ENCODE results near the gene FBXL3. TPM values are rescaled to one million over a fixed set of nuclear protein-coding genes. Genes with fewer than 3 reads are reported as not detected.

Gene FBXL3
- total RNA-seq, 1 donor from 2014 or later: 43.0 TPM

GRCh38 chr13:76991796-76992547 is 35.0 kb downstream of the FBXL3 start, which contains the start of gene CLN5:
CLN5 (plus strand) TSS chr13:76992081; CDS start chr13:76992099, 18 bp downstream.
- peak within 1 kb of the TSS; percentile 93 for H3K4me3 Mint-ChIP-seq (ENCODE audit: unreplicated experiment)
- peak within 1 kb of the TSS; percentile 94 for H3K27ac Mint-ChIP-seq (ENCODE audit: unreplicated experiment)
- H3K9me3 Mint-ChIP-seq (ENCODE audit: unreplicated experiment): no peaks in the 10 kb centered on the region
- TF ChIP-seq CTCF (IDR thresholded peaks at IDR 0.05): no peak
- DNase-seq (ENCODE audit: extremely low spot score, unreplicated experiment): peak; percentile 98
- peaks cover 26% of the 10 kb centered on the region for H3K4me1 Mint-ChIP-seq (ENCODE audit: unreplicated experiment)
- H3K27me3 Mint-ChIP-seq (ENCODE audit: unreplicated experiment): peaks cover 7% of the 10 kb centered on the region
- peaks cover 11% of the 10 kb centered on the region for H3K36me3 Mint-ChIP-seq (ENCODE audit: unreplicated experiment)

DNA sequence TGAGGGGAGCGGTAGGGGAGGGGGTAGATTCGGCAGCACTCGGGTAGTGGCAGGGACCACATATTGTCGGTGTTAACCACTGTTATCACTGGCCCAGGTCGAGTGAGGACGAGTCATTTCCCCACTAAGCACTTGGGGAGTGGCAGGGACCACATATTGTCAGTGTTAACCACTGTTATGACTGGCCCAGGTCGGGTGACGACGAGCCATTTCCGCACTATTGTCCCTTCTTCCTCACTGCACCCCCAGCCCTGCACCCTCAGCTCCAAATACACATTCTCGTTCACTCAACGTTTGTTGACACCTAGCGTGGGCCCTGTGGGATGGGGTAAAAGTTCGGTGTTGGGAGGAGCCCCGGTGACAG is 35.5 kb downstream of the FBXL3 start:
- Mint-ChIP-seq H3K27ac (ENCODE audit: unreplicated experiment) (peak overlapping the region; percentile 94), H3K9me3 (ENCODE audit: unreplicated experiment) (no peaks in the 10 kb centered on the region), H3K27me3 (ENCODE audit: unreplicated experiment) (peaks cover 12% of the 10 kb centered on the region), H3K4me3 (ENCODE audit: unreplicated experiment) (peak overlapping the region; percentile 93), H3K4me1 (ENCODE audit: unreplicated experiment) (peaks cover 25% of the 10 kb centered on the region), H3K36me3 (ENCODE audit: unreplicated experiment) (peaks cover 5% of the 10 kb centered on the region)
- TF ChIP-seq CTCF (IDR thresholded peaks at IDR 0.05): no peak
- DNase-seq (ENCODE audit: extremely low spot score, unreplicated experiment): no peak

GRCh38 chr13:76983676-76984075 is 43.3 kb downstream of the FBXL3 start:
- Mint-ChIP-seq H3K36me3 (ENCODE audit: unreplicated experiment) (no peaks in the 10 kb centered on the region), H3K4me3 (ENCODE audit: unreplicated experiment) (no peak overlapping the region), H3K4me1 (ENCODE audit: unreplicated experiment) (peaks cover 3% of the 10 kb centered on the region), H3K27ac (ENCODE audit: unreplicated experiment) (no peak overlapping the region), H3K27me3 (ENCODE audit: unreplicated experiment) (peaks cover 60% of the 10 kb centered on the region), H3K9me3 (ENCODE audit: unreplicated experiment) (no peaks in the 10 kb centered on the region)
- no peak for TF ChIP-seq CTCF (IDR thresholded peaks at IDR 0.05)
- DNase-seq (ENCODE audit: extremely low spot score, unreplicated experiment): no peak

DNA sequence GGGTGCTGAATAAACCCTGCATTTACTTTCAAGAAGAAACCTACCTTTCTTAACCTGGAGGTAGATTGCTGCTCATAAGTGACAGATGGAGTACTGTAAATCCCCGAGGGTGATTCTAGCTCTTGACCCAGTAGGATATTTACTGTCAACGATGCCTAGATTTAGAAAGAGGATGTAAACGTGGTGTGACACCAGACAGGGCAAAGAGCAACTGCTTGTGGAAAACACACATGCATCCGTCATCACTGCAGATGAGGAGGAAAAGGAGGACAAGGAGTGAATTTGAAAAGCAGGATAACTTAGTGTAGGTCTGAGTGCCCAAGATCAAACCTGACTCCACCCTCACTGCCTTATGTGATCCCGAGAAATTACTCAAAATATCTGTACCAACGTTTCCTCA is 44.9 kb downstream of the FBXL3 start:
- no peaks in the 10 kb centered on the region for H3K36me3 Mint-ChIP-seq (ENCODE audit: unreplicated experiment)
- no peak overlapping the region for H3K27ac Mint-ChIP-seq (ENCODE audit: unreplicated experiment)
- no peak overlapping the region for H3K4me3 Mint-ChIP-seq (ENCODE audit: unreplicated experiment)
- H3K4me1 Mint-ChIP-seq (ENCODE audit: unreplicated experiment): peaks cover 3% of the 10 kb centered on the region
- no peak for DNase-seq (ENCODE audit: extremely low spot score, unreplicated experiment)
- no peaks in the 10 kb centered on the region for H3K9me3 Mint-ChIP-seq (ENCODE audit: unreplicated experiment)
- no peak for TF ChIP-seq CTCF (IDR thresholded peaks at IDR 0.05)
- H3K27me3 Mint-ChIP-seq (ENCODE audit: unreplicated experiment): peaks cover 64% of the 10 kb centered on the region

DNA sequence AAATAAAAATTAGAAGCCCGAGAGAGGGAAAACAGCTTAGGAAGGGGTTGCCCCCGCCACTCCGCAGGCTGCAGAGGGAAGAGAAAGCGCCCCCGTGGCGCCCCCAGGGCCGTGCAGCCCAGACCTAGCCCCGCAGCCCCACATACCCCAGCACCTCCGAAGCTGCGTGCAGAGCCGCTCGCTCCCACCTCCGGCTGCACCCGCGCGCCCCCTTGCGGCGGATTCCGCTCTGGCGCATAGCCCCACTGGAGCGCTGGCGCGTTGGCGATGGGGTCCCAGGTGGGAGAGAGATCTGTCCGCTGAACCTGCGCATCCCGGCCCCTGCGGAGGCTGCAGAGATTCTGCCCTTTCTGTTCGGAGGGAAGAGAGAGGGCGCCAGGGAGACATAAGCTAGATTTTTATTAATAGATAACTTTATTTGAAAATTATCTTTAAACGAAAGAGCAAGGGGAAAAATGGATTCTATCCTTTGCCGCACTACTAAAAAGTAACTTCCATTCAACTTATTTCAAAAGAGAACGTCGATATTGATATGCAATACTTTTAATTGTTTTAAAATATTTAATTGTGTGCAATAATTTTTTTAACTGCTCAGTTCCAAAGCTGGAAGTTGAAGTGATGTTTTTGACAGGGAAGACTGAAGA is 46.8 kb downstream of the FBXL3 start:
- Mint-ChIP-seq H3K9me3 (ENCODE audit: unreplicated experiment) (no peaks in the 10 kb centered on the region), H3K27me3 (ENCODE audit: unreplicated experiment) (peaks cover 51% of the 10 kb centered on the region), H3K4me1 (ENCODE audit: unreplicated experiment) (peaks cover 3% of the 10 kb centered on the region), H3K4me3 (ENCODE audit: unreplicated experiment) (peak overlapping the region; percentile 54), H3K27ac (ENCODE audit: unreplicated experiment) (no peak overlapping the region), H3K36me3 (ENCODE audit: unreplicated experiment) (no peaks in the 10 kb centered on the region)
- DNase-seq (ENCODE audit: extremely low spot score, unreplicated experiment): peak; percentile 94
- peak; percentile 99 for TF ChIP-seq CTCF (IDR thresholded peaks at IDR 0.05)

Data from osteocyte (in vitro differentiated cells).